ENCODE data around the gene CEP170B.

Gene CEP170B

GRCh38 chr14:104868060-104868740 is 3.1 kb downstream of the CEP170B start:
- DNase-seq: no peak

GRCh38 chr14:104868811-104869572 is 3.9 kb downstream of the CEP170B start:
- DNase-seq: no peak

GRCh38 chr14:104869669-104870367 is 4.8 kb downstream of the CEP170B start:
- DNase-seq: no peak

GRCh38 chr14:104870368-104871144 is 5.5 kb downstream of the CEP170B start:
- DNase-seq: no peak

GRCh38 chr14:104871145-104871655 is 6.1 kb downstream of the CEP170B start:
- DNase-seq: no peak

GRCh38 chr14:104871656-104872468 is 6.8 kb downstream of the CEP170B start:
- DNase-seq: no peak

GRCh38 chr14:104872469-104873341 is 7.6 kb downstream of the CEP170B start:
- no peak for DNase-seq

- no peak for DNase-seq
Measured at GRCh38 chr14:104873380-104874055, 8.4 kb downstream of the CEP170B start.

GRCh38 chr14:104874110-104874531 is 9.1 kb downstream of the CEP170B start:
- DNase-seq: no peak

- no peak for DNase-seq
Measured at GRCh38 chr14:104874571-104875411, 9.7 kb downstream of the CEP170B start.

GRCh38 chr14:104875412-104875751 is 10.3 kb downstream of the CEP170B start:
- no peak for DNase-seq

GRCh38 chr14:104875811-104876210 is 10.7 kb downstream of the CEP170B start:
- DNase-seq: no peak

- DNase-seq: no peak
Measured at GRCh38 chr14:104876251-104876699, 11.2 kb downstream of the CEP170B start.

GRCh38 chr14:104877066-104877805 is 12.2 kb downstream of the CEP170B start:
- no peak for DNase-seq

GRCh38 chr14:104877806-104878550 is 12.9 kb downstream of the CEP170B start:
- DNase-seq: no peak

GRCh38 chr14:104878582-104878981 is 13.5 kb downstream of the CEP170B start:
- DNase-seq: no peak

- no peak for DNase-seq
Measured at GRCh38 chr14:104879201-104879982, 14.3 kb downstream of the CEP170B start.
